GM23338 (cell line): Measurements from ENCODE around the gene RAD50. TPM values are rescaled to one million over a fixed set of nuclear protein-coding genes. Genes with fewer than 3 reads are reported as not detected.

ENCODE experiments used
- ATAC-seq: fragments of 200-7000 bp; cut with Tn5 transposase; 3 replicates; pipeline ENCODE4 v1.9.1; 2020
- DNase-seq: peaks from one replicate; pipeline ENCODE4 v3.0.0-alpha.2; 2015; ENCODE audit warnings: low spot score
- H2AFZ ChIP-seq: fragments of 200-600 bp; sonication (generic); 2 replicates; pipeline ENCODE4 v1.8.0; 2016; ENCODE audit warnings: antibody characterized with exemption, mild to moderate bottlenecking, moderate library complexity
- H3F3A ChIP-seq: fragments of 200-600 bp; sonication (generic); replicated peaks from 2 replicates; pipeline ENCODE4 v1.8.0; 2017; ENCODE audit warnings: antibody characterized with exemption, mixed run types, low read depth
- H3K27ac ChIP-seq: fragments of 200-600 bp; sonication (generic); 2 replicates; pipeline ENCODE4 v1.6.1; 2016; ENCODE audit warnings: low read depth
- H3K27me3 ChIP-seq: fragments of 200-600 bp; sonication (generic); 2 replicates; pipeline ENCODE4 v1.8.0; 2016; ENCODE audit warnings: mild to moderate bottlenecking, mixed run types, moderate library complexity; ENCODE audit not compliant: insufficient read depth
- H3K36me3 ChIP-seq: fragments of 200-600 bp; sonication (generic); 2 replicates; pipeline ENCODE4 v1.8.0; 2016; ENCODE audit warnings: mild to moderate bottlenecking; ENCODE audit not compliant: insufficient read depth
- H3K4me1 ChIP-seq: fragments of 200-600 bp; sonication (generic); 2 replicates; pipeline ENCODE4 v1.8.0; 2016; ENCODE audit warnings: mild to moderate bottlenecking, moderate library complexity; ENCODE audit not compliant: insufficient read depth
- H3K4me2 ChIP-seq: fragments of 200-600 bp; sonication (generic); 2 replicates; pipeline ENCODE4 v1.7.1; 2017; ENCODE audit warnings: mixed run types
- H3K4me3 ChIP-seq: fragments of 200-600 bp; sonication (generic); 2 replicates; pipeline ENCODE4 v1.6.1; 2016; ENCODE audit warnings: mixed run types
- H3K79me2 ChIP-seq: fragments of 200-600 bp; sonication (generic); replicated peaks from 2 replicates; pipeline ENCODE4 v1.8.0; 2017; ENCODE audit warnings: mild to moderate bottlenecking; ENCODE audit not compliant: insufficient read depth
- H3K9me2 ChIP-seq: fragments of 200-600 bp; sonication (generic); 2 replicates; pipeline ENCODE4 v1.8.0; 2017; ENCODE audit not compliant: insufficient read depth
- H4K20me1 ChIP-seq: fragments of 200-600 bp; sonication (generic); replicated peaks from 2 replicates; pipeline ENCODE4 v1.8.0; 2017; ENCODE audit warnings: mild to moderate bottlenecking; ENCODE audit not compliant: insufficient read depth
- H3K27ac Mint-ChIP-seq: 2 replicates; pipeline ENCODE4 v1.8.0; 2020; ENCODE audit warnings: inconsistent platforms, mild to moderate bottlenecking, moderate library complexity, mixed read lengths
- H3K27me3 Mint-ChIP-seq: 3 replicates; pipeline ENCODE4 v1.8.0; 2022; ENCODE audit warnings: low read depth, mild to moderate bottlenecking, moderate library complexity, mixed read lengths, inconsistent platforms; ENCODE audit not compliant: insufficient read depth, poor library complexity
- H3K36me3 Mint-ChIP-seq: 3 replicates; pipeline ENCODE4 v1.8.0; 2021; ENCODE audit warnings: low read depth, mild to moderate bottlenecking, inconsistent platforms, moderate library complexity, mixed read lengths
- H3K4me1 Mint-ChIP-seq: 3 replicates; pipeline ENCODE4 v1.8.0; 2020; ENCODE audit warnings: mild to moderate bottlenecking, inconsistent platforms, mixed read lengths
- H3K4me3 Mint-ChIP-seq: 3 replicates; pipeline ENCODE4 v1.8.0; 2021; ENCODE audit warnings: moderate library complexity, mild to moderate bottlenecking, inconsistent platforms, mixed read lengths
- H3K9me3 Mint-ChIP-seq: 3 replicates; pipeline ENCODE4 v1.8.0; 2020; ENCODE audit warnings: moderate library complexity, mild to moderate bottlenecking, inconsistent platforms, mixed read lengths
- CREB1 ChIP-seq: fragments of 250-450 bp; sonication (Bioruptor Pico); IDR thresholded peaks from 2 replicates; pipeline ENCODE4 v1.5.0; 2020; ENCODE audit warnings: low read depth, mild to moderate bottlenecking, moderate library complexity
- ETS1 ChIP-seq: IDR thresholded peaks from 2 replicates; pipeline ENCODE4 v1.6.1; 2016; ENCODE audit warnings: antibody characterized with exemption
- EZH2 ChIP-seq: fragments of 200-600 bp; sonication (generic); IDR thresholded peaks from one replicate; pipeline ENCODE4 v1.8.0; 2017; ENCODE audit warnings: antibody characterized with exemption, mild to moderate bottlenecking, low read depth; ENCODE audit not compliant: unreplicated experiment
- EZH2phosphoT487 ChIP-seq: fragments of 200-600 bp; sonication (generic); IDR thresholded peaks from one replicate; pipeline ENCODE4 v1.8.1; 2018; ENCODE audit warnings: antibody characterized with exemption; ENCODE audit not compliant: unreplicated experiment
- JUNB ChIP-seq: IDR thresholded peaks from one replicate; pipeline ENCODE4 v1.6.1; 2016; ENCODE audit warnings: antibody characterized with exemption; ENCODE audit not compliant: unreplicated experiment
- NANOG ChIP-seq: IDR thresholded peaks from 2 replicates; pipeline ENCODE4 v1.6.1; 2016; ENCODE audit warnings: antibody characterized with exemption, borderline replicate concordance
- POLR2AphosphoS5 ChIP-seq: IDR thresholded peaks from 2 replicates; pipeline ENCODE4 v1.6.1; 2016; ENCODE audit warnings: antibody characterized with exemption, low read depth
- REST ChIP-seq: IDR thresholded peaks from one replicate; pipeline ENCODE4 v1.6.1; 2018; ENCODE audit warnings: antibody characterized with exemption; ENCODE audit not compliant: unreplicated experiment
- STAT1 ChIP-seq: IDR thresholded peaks from one replicate; pipeline ENCODE4 v1.6.1; 2016; ENCODE audit warnings: antibody characterized with exemption; ENCODE audit not compliant: unreplicated experiment
- ZNF114 ChIP-seq: fragments of 250-450 bp; sonication (Bioruptor Pico); IDR thresholded peaks from 2 replicates; pipeline ENCODE4 v1.5.0; 2020; ENCODE audit warnings: mild to moderate bottlenecking, moderate library complexity
- ZNF331 ChIP-seq: fragments of 250-450 bp; sonication (Bioruptor Pico); IDR thresholded peaks from 2 replicates; pipeline ENCODE4 v1.5.0; 2020; ENCODE audit warnings: low read depth, mild to moderate bottlenecking, moderate library complexity
- ZNF462 ChIP-seq: fragments of 250-450 bp; sonication (Bioruptor Pico); IDR thresholded peaks from 2 replicates; pipeline ENCODE4 v1.5.0; 2020; ENCODE audit warnings: mild to moderate bottlenecking, moderate library complexity
- polyA plus RNA-seq: library from polyadenylated mRNA; unstranded; fragments of >200 nt; fragmentation: Nextera tagmentation; extraction: Ambion mirVana; gene quantifications from 2 replicates; pipeline ENCODE4 v1.2.1, GENCODE V29; 2016
- total RNA-seq: library from RNA; depleted of rRNA; stranded (reverse); fragments of >200 nt; shearing (Covaris generic); gene quantifications from 2 replicates; pipeline ENCODE4 v1.2.3, GENCODE V29; 2014
- TF ChIP-seq, protein P1 (sequence below), 2 experiments: fragments of 200-600 bp in 1 of 2; sonication (generic) in 1 of 2; conservative IDR thresholded peaks; 2 replicates each; pipeline versions ENCODE4 v1.5.1 to v1.6.1; 2016 to 2017; ENCODE audit warnings: antibody characterized with exemption in 2 of 2, low read depth in 2 of 2, mild to moderate bottlenecking in 2 of 2, moderate library complexity in 1 of 2

The RAD50 gene
- total and polyA plus RNA-seq, 2 experiments from 2014 or later, result 27.0 to 52.2 TPM

DNA sequence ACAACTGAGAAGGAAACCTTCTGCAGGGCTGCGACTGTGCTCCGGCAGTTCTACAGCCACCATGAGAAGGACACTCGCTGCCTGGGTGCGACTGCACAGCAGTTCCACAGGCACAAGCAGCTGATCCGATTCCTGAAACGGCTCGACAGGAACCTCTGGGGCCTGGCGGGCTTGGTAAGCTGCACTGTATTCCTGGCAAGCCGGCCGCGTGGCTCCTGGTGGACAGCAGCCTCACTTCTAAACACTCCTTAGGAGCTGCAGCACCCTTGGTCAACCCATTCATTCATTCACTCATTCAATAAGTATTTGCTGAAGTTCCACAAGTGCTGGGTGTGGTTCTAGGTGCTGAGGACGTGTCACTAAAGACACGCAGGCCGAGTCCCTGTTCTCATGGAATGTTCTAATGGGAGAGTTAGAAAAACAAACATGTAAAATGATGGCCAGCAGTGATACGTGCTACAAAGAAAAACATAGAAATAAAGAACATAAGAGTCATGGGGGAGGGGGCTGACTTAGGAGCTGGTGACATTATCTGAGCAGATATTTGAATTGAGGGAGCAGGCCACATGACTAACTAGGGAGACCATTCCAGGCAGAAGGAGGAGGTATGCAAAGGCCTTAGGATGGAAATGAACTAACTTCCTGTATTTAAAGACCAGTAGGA lies 123.1 kb downstream of the RAD50 start:
- Mint-ChIP-seq H3K9me3 (no peaks in the 10 kb centered on the region), H3K36me3 (no peaks in the 10 kb centered on the region), H3K4me1 (peaks cover 6% of the 10 kb centered on the region), H3K27me3 (no peaks in the 10 kb centered on the region), H3K4me3 (no peak overlapping the region), H3K27ac (no peak overlapping the region)
- Histone ChIP-seq H2AFZ (no peak overlapping the region), H3K79me2 (no peaks in the 10 kb centered on the region), H3F3A (no peaks in the 10 kb centered on the region), H3K9me2 (no peaks in the 10 kb centered on the region), H3K27ac (no peak overlapping the region), H3K4me1 (no peaks in the 10 kb centered on the region), H4K20me1 (no peaks in the 10 kb centered on the region), H3K36me3 (no peaks in the 10 kb centered on the region), H3K4me3 (no peak overlapping the region), H3K27me3 (no peaks in the 10 kb centered on the region), H3K4me2 (no peak overlapping the region)
- ATAC-seq (no peak), DNase-seq (no peak)
- no peak for TF ChIP-seq EZH2phosphoT487
- no peak for TF ChIP-seq ZNF462 (CRISPR knock-in tag)
- no peak for TF ChIP-seq NANOG
- no peak for TF ChIP-seq EZH2
- TF ChIP-seq ZNF331 (CRISPR knock-in tag), result no peak
- no peak for TF ChIP-seq ZNF114 (CRISPR knock-in tag)
- TF ChIP-seq JUNB, result no peak
- no peak for TF ChIP-seq REST
- no peak for TF ChIP-seq CREB1 (CRISPR knock-in tag)
- no peak for TF ChIP-seq STAT1
- TF ChIP-seq, protein P1, sequence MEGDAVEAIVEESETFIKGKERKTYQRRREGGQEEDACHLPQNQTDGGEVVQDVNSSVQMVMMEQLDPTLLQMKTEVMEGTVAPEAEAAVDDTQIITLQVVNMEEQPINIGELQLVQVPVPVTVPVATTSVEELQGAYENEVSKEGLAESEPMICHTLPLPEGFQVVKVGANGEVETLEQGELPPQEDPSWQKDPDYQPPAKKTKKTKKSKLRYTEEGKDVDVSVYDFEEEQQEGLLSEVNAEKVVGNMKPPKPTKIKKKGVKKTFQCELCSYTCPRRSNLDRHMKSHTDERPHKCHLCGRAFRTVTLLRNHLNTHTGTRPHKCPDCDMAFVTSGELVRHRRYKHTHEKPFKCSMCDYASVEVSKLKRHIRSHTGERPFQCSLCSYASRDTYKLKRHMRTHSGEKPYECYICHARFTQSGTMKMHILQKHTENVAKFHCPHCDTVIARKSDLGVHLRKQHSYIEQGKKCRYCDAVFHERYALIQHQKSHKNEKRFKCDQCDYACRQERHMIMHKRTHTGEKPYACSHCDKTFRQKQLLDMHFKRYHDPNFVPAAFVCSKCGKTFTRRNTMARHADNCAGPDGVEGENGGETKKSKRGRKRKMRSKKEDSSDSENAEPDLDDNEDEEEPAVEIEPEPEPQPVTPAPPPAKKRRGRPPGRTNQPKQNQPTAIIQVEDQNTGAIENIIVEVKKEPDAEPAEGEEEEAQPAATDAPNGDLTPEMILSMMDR (conservative IDR thresholded peaks at IDR 0.05; ENCODE audit: low read depth in 2 of 2), result no peak
- TF ChIP-seq ETS1, result no peak
- no peak for TF ChIP-seq POLR2AphosphoS5
